PC-9 (cell line): Measurements from ENCODE around the gene PRDM9. TPM values are rescaled to one million over a fixed set of nuclear protein-coding genes. Genes with fewer than 3 reads are reported as not detected.

ENCODE experiments used
- BruUV-seq: library from RNA; stranded (reverse); fragments of 400-500 nt; replicated peaks from 2 replicates; lab custom pipeline; 2021; lab: Mats Ljungman, UMichigan
- CTCF ChIA-PET: fragments of 300-600 bp; sonication (Branson Sonifier 250); formaldehyde crosslinking; loops from one replicate; lab custom pipeline; 2022; ENCODE audit warnings: antibody characterized with exemption; lab: Charles Lee
- POLR2A ChIA-PET: fragments of 300-600 bp; sonication (Branson Sonifier 250); formaldehyde crosslinking; loops from one replicate; lab custom pipeline; 2022; ENCODE audit warnings: antibody characterized with exemption; ENCODE audit not compliant: unreplicated experiment; lab: Charles Lee
- DNase-seq, 2 experiments: peaks; one replicate each; pipeline versions ENCODE4 v3.0.0 to v3.0.0-alpha.2; 2015 to 2022; ENCODE audit warnings: mixed read lengths in 1 of 2
- H2AFZ ChIP-seq: fragments of 200-600 bp; sonication (generic); 2 replicates; pipeline ENCODE4 v1.8.1; 2017; ENCODE audit warnings: antibody characterized with exemption
- H3F3A ChIP-seq: fragments of 200-600 bp; sonication (generic); 2 replicates; pipeline ENCODE4 v1.8.1; 2017; ENCODE audit warnings: antibody characterized with exemption, mild to moderate bottlenecking, low read depth; ENCODE audit not compliant: insufficient read depth
- H3K27ac ChIP-seq: fragments of 200-600 bp; sonication (generic); 2 replicates; pipeline ENCODE4 v1.6.1; 2016; ENCODE audit warnings: mixed run types
- H3K27me3 ChIP-seq: fragments of 200-600 bp; sonication (generic); 2 replicates; pipeline ENCODE4 v1.6.1; 2016; ENCODE audit warnings: low read depth, mixed run types; ENCODE audit not compliant: insufficient read depth
- H3K36me3 ChIP-seq: fragments of 200-600 bp; sonication (generic); 2 replicates; pipeline ENCODE4 v1.6.1; 2016; ENCODE audit warnings: low read depth, mixed run types
- H3K4me1 ChIP-seq: fragments of 200-600 bp; sonication (generic); replicated peaks from 2 replicates; pipeline ENCODE4 v1.6.1; 2016; ENCODE audit warnings: mixed run types; ENCODE audit not compliant: insufficient read depth
- H3K4me2 ChIP-seq: fragments of 200-600 bp; sonication (generic); 2 replicates; pipeline ENCODE4 v1.6.1; 2017; ENCODE audit warnings: mixed run types
- H3K4me3 ChIP-seq: fragments of 200-600 bp; sonication (generic); 2 replicates; pipeline ENCODE4 v1.6.1; 2016; ENCODE audit warnings: mixed run types
- H3K79me2 ChIP-seq: fragments of 200-600 bp; sonication (generic); 2 replicates; pipeline ENCODE4 v1.6.1; 2017; ENCODE audit warnings: low read depth, mixed run types
- H3K9me2 ChIP-seq: fragments of 200-600 bp; sonication (generic); 2 replicates; pipeline ENCODE4 v1.8.1; 2017; ENCODE audit warnings: mild to moderate bottlenecking; ENCODE audit not compliant: insufficient read depth
- H3K9me3 ChIP-seq: fragments of 200-600 bp; sonication (generic); 2 replicates; pipeline ENCODE4 v1.8.1; 2016; ENCODE audit warnings: low read depth; ENCODE audit not compliant: insufficient read depth
- H4K20me1 ChIP-seq: fragments of 200-600 bp; sonication (generic); 2 replicates; pipeline ENCODE4 v1.8.1; 2017; ENCODE audit not compliant: insufficient read depth
- CTCF ChIP-seq: fragments of 200-600 bp; sonication (generic); conservative IDR thresholded peaks from 2 replicates; pipeline ENCODE4 v1.6.1; 2017; ENCODE audit warnings: mixed run types, antibody characterized with exemption, mild to moderate bottlenecking, moderate library complexity
- EZH2 ChIP-seq: fragments of 200-600 bp; sonication (generic); IDR thresholded peaks from 2 replicates; pipeline ENCODE4 v1.8.0; 2017; ENCODE audit warnings: antibody characterized with exemption, low read depth
- intact Hi-C: fragments of 100-400 bp; cut with micrococcal nuclease; formaldehyde crosslinking; loops from one replicate; pipeline ENCODE4 v1.10.0; 2022; ENCODE audit not compliant: unreplicated experiment
- total RNA-seq: library from RNA; stranded (reverse); gene quantifications from 2 replicates; pipeline ENCODE4 v1.2.3, GENCODE V29; 2021

PRDM9 gene
- total RNA-seq, 1 experiment from 2014 or later, result not detected

DNA sequence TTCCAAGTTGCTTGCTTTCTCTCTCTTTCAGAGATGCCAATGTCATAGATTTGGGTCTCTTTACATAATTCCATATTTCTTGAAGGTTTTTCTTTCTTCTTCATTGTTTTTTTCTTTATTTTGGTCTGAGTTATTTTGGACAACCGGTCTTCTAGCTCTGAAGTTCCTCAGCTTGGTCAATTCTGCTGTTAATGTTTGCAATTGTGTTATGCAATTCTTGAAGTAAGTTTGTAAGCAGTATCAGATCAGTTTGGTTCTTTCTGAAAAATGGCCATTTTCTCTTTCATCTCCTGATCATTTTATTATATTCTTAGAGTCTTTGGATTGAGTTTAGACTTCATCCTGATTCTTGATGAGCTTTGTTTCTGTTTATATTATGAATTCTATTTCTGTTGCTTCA, 16.4 kb upstream of the PRDM9 start:
- no TSS peak for BruUV-seq
- POLR2A ChIA-PET, result no interaction called here
- H3K79me2 ChIP-seq, result no peaks in the 10 kb centered on the region

GRCh38 chr5:23494558-23494957, 12.9 kb upstream of the PRDM9 start:
- Histone ChIP-seq H3K9me2 (no peaks in the 10 kb centered on the region), H2AFZ (no peak overlapping the region), H3K27ac (no peak overlapping the region), H3K9me3 (no peaks in the 10 kb centered on the region), H3K79me2 (no peaks in the 10 kb centered on the region), H3K4me2 (no peak overlapping the region), H4K20me1 (no peaks in the 10 kb centered on the region), H3K36me3 (no peaks in the 10 kb centered on the region), H3F3A (no peaks in the 10 kb centered on the region), H3K27me3 (no peaks in the 10 kb centered on the region), H3K4me1 (no peaks in the 10 kb centered on the region), H3K4me3 (no peak overlapping the region)
- ChIA-PET POLR2A (no interaction called here), CTCF (no interaction called here)
- intact Hi-C loops, result no loop called here
- no peak for DNase-seq
- BruUV-seq, result no TSS peak
- TF ChIP-seq CTCF, result no peak
- TF ChIP-seq EZH2, result no peak

More for the DNA sequence above, 16.4 kb upstream of the PRDM9 start:
- intact Hi-C loops, result no loop called here
- H3K4me3 ChIP-seq, result no peak overlapping the region
- CTCF ChIA-PET, result no interaction called here
- H3K4me2 ChIP-seq, result no peak overlapping the region
- H3F3A ChIP-seq, result no peaks in the 10 kb centered on the region
- no peaks in the 10 kb centered on the region for H3K4me1 ChIP-seq
- H3K9me2 ChIP-seq, result no peaks in the 10 kb centered on the region
- DNase-seq, result no peak
- H4K20me1 ChIP-seq, result no peaks in the 10 kb centered on the region
- no peak overlapping the region for H2AFZ ChIP-seq
- no peaks in the 10 kb centered on the region; the same call in 1 of the 2 replicates for H3K9me3 ChIP-seq
- H3K36me3 ChIP-seq, result no peaks in the 10 kb centered on the region
- no peak overlapping the region for H3K27ac ChIP-seq
- TF ChIP-seq CTCF (no peak), EZH2 (no peak)
- H3K27me3 ChIP-seq, result no peaks in the 10 kb centered on the region

DNA sequence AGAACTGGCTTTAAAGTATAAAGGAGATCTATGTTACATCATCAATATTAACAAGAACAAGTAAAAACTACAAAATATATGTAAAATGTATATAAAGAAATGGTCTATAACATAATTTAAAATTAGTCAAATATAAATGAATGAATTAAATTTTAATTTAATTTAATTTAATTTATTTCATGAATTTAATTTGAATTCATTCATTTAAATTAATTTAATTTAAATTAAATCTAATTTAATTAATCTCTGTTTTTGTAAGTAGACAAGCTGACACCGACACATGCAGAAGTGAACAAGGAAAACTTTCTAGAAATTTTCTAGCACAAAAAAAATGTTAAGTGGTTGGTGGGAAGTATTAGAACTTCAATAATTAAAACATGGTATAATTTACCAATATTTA, 10.8 kb upstream of the PRDM9 start:
- no peaks in the 10 kb centered on the region for H3F3A ChIP-seq
- no peak overlapping the region for H2AFZ ChIP-seq
- no peak overlapping the region for H3K4me2 ChIP-seq
- no peaks in the 10 kb centered on the region for H3K36me3 ChIP-seq
- ChIA-PET CTCF (no interaction called here), POLR2A (no interaction called here)
- H3K27me3 ChIP-seq, result no peaks in the 10 kb centered on the region
- BruUV-seq, result no TSS peak
- DNase-seq, result no peak
- intact Hi-C loops, result no loop called here
- no peaks in the 10 kb centered on the region for H3K4me1 ChIP-seq
- no peak overlapping the region for H3K4me3 ChIP-seq
- H3K79me2 ChIP-seq, result no peaks in the 10 kb centered on the region
- H3K9me3 ChIP-seq, result no peaks in the 10 kb centered on the region
- no peak for TF ChIP-seq EZH2
- no peak for TF ChIP-seq CTCF
- H3K9me2 ChIP-seq, result no peaks in the 10 kb centered on the region
- no peak overlapping the region for H3K27ac ChIP-seq
- H4K20me1 ChIP-seq, result no peaks in the 10 kb centered on the region
